ENCODE measurements around the gene CCDC92B.

DNA sequence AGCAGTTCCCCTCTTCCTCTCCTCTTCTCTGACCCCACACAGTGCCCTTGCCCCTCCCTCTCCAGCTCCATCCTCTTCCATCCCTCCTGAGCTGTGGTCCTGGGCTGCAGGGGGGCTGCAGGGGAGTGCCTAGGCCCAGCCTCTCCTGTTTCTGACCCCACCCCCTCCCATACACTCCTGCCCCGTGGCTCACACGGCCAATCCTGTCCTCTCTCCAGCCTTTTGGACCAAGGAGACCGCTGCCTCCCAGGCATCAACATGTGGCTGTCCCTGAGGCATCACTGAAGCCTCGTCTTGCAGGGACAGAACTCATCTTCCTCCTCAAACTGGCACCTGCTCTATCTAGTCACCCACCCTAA lies 44.6 kb downstream of the CCDC92B start:
- TF ChIP-seq ZNF8 (CRISPR knock-in tag; IDR thresholded peaks at IDR 0.05) = no peak
- TF ChIP-seq SNAI2 (CRISPR knock-in tag; IDR thresholded peaks at IDR 0.05) = no peak
- no peak for TF ChIP-seq ZFP30 (CRISPR knock-in tag; IDR thresholded peaks at IDR 0.05)
- TF ChIP-seq PPARA (CRISPR knock-in tag; IDR thresholded peaks at IDR 0.05; ENCODE audit: borderline replicate concordance) = no peak
- no peak for TF ChIP-seq TOX (CRISPR knock-in tag; IDR thresholded peaks at IDR 0.05; ENCODE audit: borderline replicate concordance)
- no peak for TF ChIP-seq PATZ1 (CRISPR knock-in tag; IDR thresholded peaks at IDR 0.05; ENCODE audit: borderline replicate concordance)
- TF ChIP-seq ZFP3 (CRISPR knock-in tag; IDR thresholded peaks at IDR 0.05) = no peak
- no peak for TF ChIP-seq POU6F1 (CRISPR knock-in tag; IDR thresholded peaks at IDR 0.05; ENCODE audit: borderline replicate concordance, low read depth)
- no peak for TF ChIP-seq ISL1 (CRISPR knock-in tag; IDR thresholded peaks at IDR 0.05)
- TF ChIP-seq RARB (CRISPR knock-in tag; IDR thresholded peaks at IDR 0.05) = no peak

Data from SK-N-SH treated with all-trans-retinoic acid at 6 μM for 48 hours (cell line).